Measurements from ENCODE around the gene SAMD13.

The SAMD13 gene

GRCh38 chr1:84345220-84345619 lies 43.7 kb downstream of the SAMD13 start:
- no peak for DNase-seq (ENCODE audit: low read depth in 3 of 3)

- DNase-seq (ENCODE audit: low read depth in 3 of 3) = no peak
These were observed 45.9 kb downstream of the SAMD13 start for GRCh38 chr1:84347271-84347931.

GRCh38 chr1:84347932-84348555 lies 46.5 kb downstream of the SAMD13 start:
- no peak for DNase-seq (ENCODE audit: low read depth in 3 of 3)

GRCh38 chr1:84348759-84349158 lies 47.3 kb downstream of the SAMD13 start:
- no peak for DNase-seq (ENCODE audit: low read depth in 3 of 3)

- DNase-seq (ENCODE audit: low read depth in 3 of 3) = no peak
These were observed 48.6 kb downstream of the SAMD13 start for GRCh38 chr1:84350104-84350503.

- no peak for DNase-seq (ENCODE audit: low read depth in 3 of 3)
These were observed 49.0 kb downstream of the SAMD13 start for GRCh38 chr1:84350550-84350949.

GRCh38 chr1:84352298-84353106 lies 51.0 kb downstream of the SAMD13 start:
- DNase-seq (ENCODE audit: low read depth in 3 of 3) = no peak

GRCh38 chr1:84353695-84354094 lies 52.2 kb downstream of the SAMD13 start:
- no peak for DNase-seq (ENCODE audit: low read depth in 3 of 3)

- no peak for DNase-seq (ENCODE audit: low read depth in 3 of 3)
These were observed 54.0 kb downstream of the SAMD13 start for GRCh38 chr1:84355556-84355955.

GRCh38 chr1:84356881-84357280 lies 55.4 kb downstream of the SAMD13 start:
- no peak for DNase-seq (ENCODE audit: low read depth in 3 of 3)

GRCh38 chr1:84358695-84359094 lies 57.2 kb downstream of the SAMD13 start:
- DNase-seq (ENCODE audit: low read depth in 3 of 3) = no peak

- DNase-seq (ENCODE audit: low read depth in 3 of 3) = no peak
These were observed 58.8 kb downstream of the SAMD13 start for GRCh38 chr1:84360316-84360715.

- no peak for DNase-seq (ENCODE audit: low read depth in 3 of 3)
These were observed 60.3 kb downstream of the SAMD13 start for GRCh38 chr1:84361796-84362195.

- no peak for DNase-seq (ENCODE audit: low read depth in 3 of 3)
These were observed 61.5 kb downstream of the SAMD13 start for GRCh38 chr1:84363019-84363418.

- no peak for DNase-seq (ENCODE audit: low read depth in 3 of 3)
These were observed 62.1 kb downstream of the SAMD13 start for GRCh38 chr1:84363622-84364021.

GRCh38 chr1:84365225-84366221 lies 64.0 kb downstream of the SAMD13 start:
- no peak for DNase-seq (ENCODE audit: low read depth in 3 of 3)

- DNase-seq (ENCODE audit: low read depth in 3 of 3) = no peak
These were observed 65.3 kb downstream of the SAMD13 start for GRCh38 chr1:84366786-84367185.

GRCh38 chr1:84367219-84367618 lies 65.7 kb downstream of the SAMD13 start:
- DNase-seq (ENCODE audit: low read depth in 3 of 3) = no peak

GRCh38 chr1:84368441-84368840 lies 66.9 kb downstream of the SAMD13 start:
- DNase-seq (ENCODE audit: low read depth in 3 of 3) = no peak

GRCh38 chr1:84370266-84370665 lies 68.8 kb downstream of the SAMD13 start:
- DNase-seq (ENCODE audit: low read depth in 3 of 3) = no peak

- DNase-seq (ENCODE audit: low read depth in 3 of 3) = no peak
These were observed 69.4 kb downstream of the SAMD13 start for GRCh38 chr1:84370831-84371394.

Data from stimulated activated CD4-positive, alpha-beta T cell treated with anti-CD3 and anti-CD28 coated beads, TNF-alpha, amount 100 ng/mL, for 24 hours (primary cell).